Glomerular visceral epithelial cell (primary cell): ENCODE results near the gene ANO10.
"Not testable (repeated sequence)": the region's sequence is repeated elsewhere in the genome, so short reads cannot be mapped to it uniquely, and the experiment has no call there.

Experiments
- DNase-seq: peaks from one replicate; pipeline ENCODE4 v3.0.0-alpha.2; 2016; ENCODE audit errors: extremely low spot score

Gene ANO10

GRCh38 chr3:43478118-43478785, 143.6 kb downstream of the ANO10 start:
- DNase-seq: no peak

- no peak for DNase-seq
These were observed 144.2 kb downstream of the ANO10 start for GRCh38 chr3:43477600-43477999.

- DNase-seq: no peak
These were observed 148.1 kb downstream of the ANO10 start for GRCh38 chr3:43473737-43474136.

- DNase-seq: no peak
These were observed 148.6 kb downstream of the ANO10 start for GRCh38 chr3:43473244-43473643.

- no peak for DNase-seq
These were observed 153.7 kb downstream of the ANO10 start for GRCh38 chr3:43468133-43468532.

- DNase-seq: no peak
These were observed 156.7 kb downstream of the ANO10 start for GRCh38 chr3:43465109-43465508.

- not testable (repeated sequence) for DNase-seq
These were observed 159.2 kb downstream of the ANO10 start for GRCh38 chr3:43462566-43462965.

GRCh38 chr3:43461345-43461744, 160.5 kb downstream of the ANO10 start:
- no peak for DNase-seq

GRCh38 chr3:43457038-43457437, 164.8 kb downstream of the ANO10 start:
- DNase-seq: not testable (repeated sequence)

GRCh38 chr3:43455233-43455632, 166.6 kb downstream of the ANO10 start:
- peak; percentile 78 for DNase-seq

GRCh38 chr3:43453981-43454380, 167.8 kb downstream of the ANO10 start:
- no peak for DNase-seq

- DNase-seq: no peak
These were observed 170.0 kb downstream of the ANO10 start for GRCh38 chr3:43451670-43452254.

- DNase-seq: no peak
These were observed 173.7 kb downstream of the ANO10 start for GRCh38 chr3:43448098-43448497.

GRCh38 chr3:43445820-43446219, 176.0 kb downstream of the ANO10 start:
- no peak for DNase-seq

- no peak for DNase-seq
These were observed 178.9 kb downstream of the ANO10 start for GRCh38 chr3:43442872-43443395.

GRCh38 chr3:43436507-43437140, 185.2 kb downstream of the ANO10 start:
- no peak for DNase-seq

- DNase-seq: no peak
These were observed 186.1 kb downstream of the ANO10 start for GRCh38 chr3:43435706-43436105.

- no peak for DNase-seq
These were observed 187.4 kb downstream of the ANO10 start for GRCh38 chr3:43434431-43434830.

GRCh38 chr3:43432462-43432861, 189.3 kb downstream of the ANO10 start:
- DNase-seq: no peak

GRCh38 chr3:43426388-43426787, 195.4 kb downstream of the ANO10 start:
- DNase-seq: no peak

GRCh38 chr3:43425829-43426228, 196.0 kb downstream of the ANO10 start:
- DNase-seq: no peak

GRCh38 chr3:43423639-43424038, 198.2 kb downstream of the ANO10 start:
- DNase-seq: no peak

- no peak for DNase-seq
These were observed 198.7 kb downstream of the ANO10 start for GRCh38 chr3:43423142-43423541.
